Spleen (tissue), 7 donors: ENCODE measurements around the gene PLCH2.
"Not testable (repeated sequence)": the region's sequence is repeated elsewhere in the genome, so short reads cannot be mapped to it uniquely, and the experiment has no call there.

Source experiments
- POLR2A ChIP-seq, 3 donors: fragments of 450-650 bp; IDR thresholded peaks; one replicate each; pipeline ENCODE4 v1.5.1; 2017; ENCODE audit warnings: antibody characterized with exemption in 3 of 3, mild to moderate bottlenecking in 1 of 3
- TF ChIP-seq, protein P1 (sequence below), 11 experiments: fragments of 200-600 bp in 7 of 11; fragments of 450-650 bp in 4 of 11; sonication (generic) in 4 of 11; IDR thresholded peaks in 8 of 11; conservative IDR thresholded peaks in 3 of 11; 1 replicate in 7 of 11; 2 replicates in 4 of 11; pipeline versions ENCODE4 v1.4.0 to v1.8.0; 2016 to 2021; ENCODE audit warnings: antibody characterized with exemption in 11 of 11, inconsistent platforms in 4 of 11, mild to moderate bottlenecking in 1 of 11
- donor health status: DM: no; HTN: no; CAD: no; lungs with moderate emphysema.
- donor health status: DM: no; HTN: no; CAD: no.
- donor health status: DM: no; HTN: no; CAD: no.

DNA sequence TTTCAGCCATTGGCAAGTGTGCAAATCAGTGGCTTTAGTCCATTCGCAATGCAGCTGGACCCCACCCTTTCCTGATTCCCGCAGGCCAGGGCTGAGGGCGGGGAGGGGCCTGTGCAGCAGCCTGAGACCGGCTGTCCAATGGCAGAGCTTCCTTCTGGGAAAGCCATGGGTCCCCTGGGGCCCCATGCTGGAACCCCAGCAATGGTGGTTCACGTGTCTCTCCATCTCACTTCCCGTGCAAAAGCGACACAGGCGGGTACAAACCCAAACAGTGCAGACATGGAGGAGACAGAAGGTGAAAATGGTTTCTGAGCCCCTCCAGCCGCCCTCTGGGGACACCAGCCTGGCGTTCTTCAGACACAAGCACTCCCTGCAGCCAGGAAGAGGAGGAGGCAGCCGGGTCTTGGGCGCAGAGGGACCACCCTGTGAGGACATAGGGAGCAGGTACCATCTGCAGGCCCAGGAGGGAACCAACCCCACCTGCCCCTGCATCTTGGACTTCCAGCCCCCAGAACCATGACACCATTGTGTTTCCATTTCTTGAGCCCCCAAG is 74.3 kb downstream of the PLCH2 start:
- TF ChIP-seq, protein P1, sequence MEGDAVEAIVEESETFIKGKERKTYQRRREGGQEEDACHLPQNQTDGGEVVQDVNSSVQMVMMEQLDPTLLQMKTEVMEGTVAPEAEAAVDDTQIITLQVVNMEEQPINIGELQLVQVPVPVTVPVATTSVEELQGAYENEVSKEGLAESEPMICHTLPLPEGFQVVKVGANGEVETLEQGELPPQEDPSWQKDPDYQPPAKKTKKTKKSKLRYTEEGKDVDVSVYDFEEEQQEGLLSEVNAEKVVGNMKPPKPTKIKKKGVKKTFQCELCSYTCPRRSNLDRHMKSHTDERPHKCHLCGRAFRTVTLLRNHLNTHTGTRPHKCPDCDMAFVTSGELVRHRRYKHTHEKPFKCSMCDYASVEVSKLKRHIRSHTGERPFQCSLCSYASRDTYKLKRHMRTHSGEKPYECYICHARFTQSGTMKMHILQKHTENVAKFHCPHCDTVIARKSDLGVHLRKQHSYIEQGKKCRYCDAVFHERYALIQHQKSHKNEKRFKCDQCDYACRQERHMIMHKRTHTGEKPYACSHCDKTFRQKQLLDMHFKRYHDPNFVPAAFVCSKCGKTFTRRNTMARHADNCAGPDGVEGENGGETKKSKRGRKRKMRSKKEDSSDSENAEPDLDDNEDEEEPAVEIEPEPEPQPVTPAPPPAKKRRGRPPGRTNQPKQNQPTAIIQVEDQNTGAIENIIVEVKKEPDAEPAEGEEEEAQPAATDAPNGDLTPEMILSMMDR (IDR thresholded peaks at IDR 0.05 in 8 of 11, conservative IDR thresholded peaks at IDR 0.05 in 3 of 11): not testable (repeated sequence)
- not testable (repeated sequence) for TF ChIP-seq POLR2A (IDR thresholded peaks at IDR 0.05)
